NCI-H1694 (cell line): ENCODE results near the gene SPTBN5.

Source experiments
- DNase-seq: peaks from one replicate; lab custom pipeline; 2025; lab: John Stamatoyannopoulos, UW

Gene SPTBN5

DNA sequence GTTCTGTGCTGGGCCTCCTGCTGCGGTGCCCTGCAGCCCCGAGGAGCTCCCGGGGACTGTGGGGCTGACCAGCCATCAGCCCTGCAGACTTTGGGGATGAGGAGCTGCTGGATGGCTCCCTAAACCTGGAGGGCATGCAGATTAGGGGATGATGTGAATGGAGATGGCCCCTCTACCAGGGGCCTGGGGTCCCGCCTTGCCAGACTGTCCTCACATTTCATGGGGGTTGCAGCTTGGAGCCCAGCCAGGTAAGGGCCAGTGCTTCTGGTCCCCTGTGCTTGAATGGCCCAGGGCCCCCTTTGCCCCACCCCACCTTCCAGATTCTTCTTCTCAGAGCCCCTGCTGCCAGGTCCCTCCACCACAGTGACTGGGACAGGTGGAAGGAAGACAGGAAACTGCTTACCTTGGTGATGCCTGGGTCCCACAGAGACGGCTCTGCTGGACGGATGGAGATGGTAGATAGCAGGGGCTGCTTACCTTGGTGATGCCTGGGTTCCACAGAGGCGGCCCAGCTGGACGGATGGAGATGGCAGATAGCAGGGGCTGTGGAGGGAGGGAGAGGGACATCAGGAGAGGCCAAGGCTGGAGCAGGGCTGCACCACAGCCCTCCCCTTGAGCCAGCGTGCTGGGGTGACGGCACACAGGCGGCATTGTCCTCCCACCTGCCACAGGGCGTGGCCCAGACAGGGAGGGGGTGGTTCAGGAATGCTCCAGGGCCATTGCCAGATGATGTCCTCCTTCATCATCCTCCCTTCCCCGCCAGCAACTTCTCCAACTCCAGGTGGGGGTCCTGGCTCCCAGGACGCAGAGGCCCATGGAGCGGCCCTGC, at the start of gene SPTBN5:
Gene SPTBN5, minus strand, starts transcription at position 632 of the 829 bp plus-strand sequence. Its CDS starts 556 bp downstream, at position 76.
- DNase-seq: no peak

DNA sequence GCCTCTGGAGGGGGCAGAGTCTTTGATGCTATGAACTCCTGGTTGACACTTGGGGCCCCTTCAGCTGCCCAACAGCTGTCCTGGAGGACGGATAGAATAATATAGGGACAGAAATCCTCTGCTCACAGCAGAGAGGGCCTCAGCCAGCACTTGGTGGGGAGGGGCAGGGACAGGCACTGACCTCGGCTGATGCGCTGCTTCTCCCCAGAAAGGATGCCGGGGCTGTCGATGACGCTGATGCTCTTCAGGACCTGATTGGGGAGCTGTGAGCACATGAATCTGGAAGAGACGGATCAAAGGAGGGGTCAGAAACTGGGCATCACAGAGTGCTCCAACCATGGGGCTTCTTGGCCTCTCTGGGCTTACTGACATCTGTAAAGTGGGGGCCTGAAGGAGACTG, 49.0 kb upstream of the SPTBN5 start:
- DNase-seq: no peak

- DNase-seq: no peak
Measured at GRCh38 chr15:41941644-41942415, 48.0 kb upstream of the SPTBN5 start.

- no peak for DNase-seq
Measured at GRCh38 chr15:41940441-41940857, 46.6 kb upstream of the SPTBN5 start.

- no peak for DNase-seq
Measured at GRCh38 chr15:41939986-41940385, 46.1 kb upstream of the SPTBN5 start.

- DNase-seq: no peak
Measured at GRCh38 chr15:41937568-41937923, 43.7 kb upstream of the SPTBN5 start.

- DNase-seq: no peak
Measured at GRCh38 chr15:41936649-41937567, 43.1 kb upstream of the SPTBN5 start.

- no peak for DNase-seq
Measured at GRCh38 chr15:41936155-41936554, 42.3 kb upstream of the SPTBN5 start.

- DNase-seq: no peak
Measured at GRCh38 chr15:41935566-41936020, 41.7 kb upstream of the SPTBN5 start.

DNA sequence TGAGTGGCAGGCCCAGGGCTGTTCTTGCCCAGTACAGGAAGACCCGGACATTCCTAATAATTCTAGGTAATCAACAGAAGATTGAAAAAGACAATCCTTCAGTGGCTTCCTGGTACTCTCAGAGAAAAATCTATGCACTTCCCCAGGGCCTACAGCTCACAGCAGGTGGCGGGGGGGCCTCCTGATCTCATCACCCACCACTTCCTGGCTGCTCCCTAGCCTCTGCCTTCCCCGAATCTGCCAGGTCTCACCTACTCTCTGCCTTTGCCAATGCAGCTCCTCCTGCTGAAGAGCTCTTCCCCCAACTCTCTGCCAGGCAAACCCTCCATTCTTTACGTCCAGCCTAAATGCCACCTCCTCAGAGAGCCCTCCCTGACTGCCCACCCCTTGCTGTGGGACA, 41.0 kb upstream of the SPTBN5 start:
- DNase-seq: no peak

- DNase-seq: no peak
Measured at GRCh38 chr15:41933771-41934170, 39.9 kb upstream of the SPTBN5 start.

- DNase-seq: no peak
Measured at GRCh38 chr15:41933326-41933725, 39.5 kb upstream of the SPTBN5 start.

GRCh38 chr15:41932511-41933289, 38.8 kb upstream of the SPTBN5 start:
- DNase-seq: no peak

- no peak for DNase-seq
Measured at GRCh38 chr15:41932101-41932500, 38.2 kb upstream of the SPTBN5 start.

DNA sequence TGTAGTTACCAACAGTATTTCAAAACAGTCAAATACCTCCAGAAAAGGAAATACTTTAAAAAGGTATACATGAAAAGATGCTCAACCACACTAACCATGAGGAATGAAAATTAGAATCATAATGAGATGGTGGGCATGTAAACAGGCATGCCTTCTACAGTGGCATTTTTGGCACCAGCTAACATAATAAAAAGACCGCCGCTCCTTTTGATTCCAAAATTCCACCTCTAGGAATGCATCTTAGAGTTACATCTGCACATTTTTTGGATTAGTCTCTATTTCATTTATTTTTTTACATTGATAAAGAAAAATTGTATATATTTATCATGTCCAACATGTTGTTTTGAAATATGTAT, 37.0 kb upstream of the SPTBN5 start:
- no peak for DNase-seq

GRCh38 chr15:41930221-41930866, 36.5 kb upstream of the SPTBN5 start:
- no peak for DNase-seq

DNA sequence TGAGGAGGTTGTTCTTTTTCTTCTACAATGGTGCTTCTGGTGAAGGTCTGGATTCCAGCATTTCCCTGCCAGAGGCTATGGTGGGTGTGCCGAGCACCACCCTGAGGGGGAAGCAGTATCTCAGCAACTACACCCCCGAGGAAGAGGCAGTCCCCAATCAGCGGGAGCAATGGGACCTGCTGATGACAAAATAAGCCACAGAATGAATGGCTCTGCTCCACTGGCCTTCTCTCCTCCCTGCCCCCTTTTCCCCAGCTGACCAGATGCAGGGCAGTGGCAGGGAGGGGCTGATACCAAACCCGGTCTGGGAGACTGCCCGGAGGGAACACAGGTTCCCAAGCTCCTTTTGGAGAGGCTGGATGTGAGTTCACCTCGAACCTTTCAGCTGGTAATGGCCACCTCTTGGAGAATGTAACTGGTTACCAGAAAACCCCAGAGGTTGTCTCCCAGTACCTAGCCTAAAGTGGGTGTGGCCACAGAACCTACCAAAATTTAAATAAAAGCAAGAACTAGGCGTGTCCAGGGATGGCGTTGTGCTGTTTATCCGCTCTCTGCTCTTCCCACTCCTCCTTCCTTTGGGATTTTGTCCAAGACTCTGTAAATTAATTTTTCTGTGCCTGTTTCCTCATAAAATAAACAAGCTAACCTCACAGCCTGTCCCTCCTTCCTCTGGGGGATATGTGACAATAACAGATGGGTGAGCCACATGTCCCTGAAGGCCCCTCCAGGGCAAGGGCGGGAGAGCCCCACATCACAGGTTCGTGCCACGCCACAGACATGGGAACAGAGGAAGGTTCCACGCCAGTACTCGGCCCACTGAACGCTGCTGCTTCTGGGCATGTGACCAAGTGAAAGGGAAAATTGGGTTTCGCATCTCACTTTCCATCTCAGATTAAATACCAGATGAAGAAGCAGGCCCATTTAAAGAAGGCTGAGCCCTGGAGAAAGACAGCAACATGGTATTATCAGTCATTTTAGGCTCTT, 35.1 kb upstream of the SPTBN5 start:
- peak; percentile 71 for DNase-seq

GRCh38 chr15:41928100-41928499, 34.2 kb upstream of the SPTBN5 start:
- no peak for DNase-seq

GRCh38 chr15:41927536-41927935, 33.7 kb upstream of the SPTBN5 start:
- no peak for DNase-seq
